Adrenal gland (tissue), 12 donors: Measurements from ENCODE around the gene ANKRD53. TPM values are rescaled to one million over a fixed set of nuclear protein-coding genes. Genes with fewer than 3 reads are reported as not detected.

Experiments used
- DNase-seq, 7 donors: peaks; one replicate each; pipeline ENCODE4 v3.0.0-alpha.2; 2019 to 2020
- H3K27ac ChIP-seq, 5 donors: fragments of 200-600 bp; sonication (generic) in 4 of 5; 1 replicate in 3 of 5; 2 replicates in 2 of 5; pipeline versions ENCODE4 v1.5.1 to v1.8.0; 2016 to 2020; ENCODE audit warnings: mild to moderate bottlenecking in 1 of 5
- H3K27me3 ChIP-seq: fragments of 200-600 bp; 2 replicates; pipeline ENCODE4 v1.8.0; 2021
- H3K36me3 ChIP-seq, 2 donors: fragments of 200-600 bp; replicated peaks in 1 of 2; 1 replicate in 1 of 2; 2 replicates in 1 of 2; pipeline versions ENCODE4 v1.5.1 to v1.8.0; 2018 to 2022
- H3K4me1 ChIP-seq, 2 donors: fragments of 200-600 bp; replicated peaks in 1 of 2; 1 replicate in 1 of 2; 2 replicates in 1 of 2; pipeline versions ENCODE4 v1.5.1 to v1.8.0; 2018 to 2021
- H3K4me3 ChIP-seq, 4 donors: fragments of 200-600 bp; sonication (generic) in 3 of 4; one replicate each; pipeline ENCODE4 v1.5.1; 2016 to 2018
- H3K9me3 ChIP-seq, 3 donors: fragments of 200-600 bp; sonication (generic) in 1 of 3; replicated peaks in 1 of 3; 1 replicate in 2 of 3; 2 replicates in 1 of 3; pipeline versions ENCODE4 v1.5.1 to v1.8.0; 2016 to 2021
- POLR2A ChIP-seq, 2 donors: fragments of 450-650 bp; IDR thresholded peaks; one replicate each; pipeline ENCODE4 v1.6.1; 2017; ENCODE audit warnings: antibody characterized with exemption in 2 of 2, mild to moderate bottlenecking in 2 of 2, moderate library complexity in 1 of 2
- WGBS, 4 donors: extraction: QIAGEN DNeasy Blood & Tissue Kit in 2 of 4; methylation state at CpG; one replicate each; pipeline versions ENCODE4 v1.1.5 to v1.1.7; 2013 to 2017; 5-methylcytosine and 5-hydroxymethylcytosine counted together
- intact Hi-C, 2 donors: fragments of 100-400 bp; cut with DNase I; formaldehyde crosslinking; loops; one replicate each; pipeline versions ENCODE4 v1.14.1 to v1.15.0; 2022 to 2023
- polyA plus RNA-seq, 3 donors: library from polyadenylated mRNA; stranded (reverse); fragments of 200-250 nt in 2 of 3; fragments of 350-450 nt in 1 of 3; fragmentation: Illumina TruSeq in 1 of 3; extraction: RNeasy Lipid Tissue Mini Kit (QIAGEN cat#74804) in 1 of 3; gene quantifications; one replicate each; pipeline ENCODE4 v1.2.3, GENCODE V29; 2013 to 2014
- total RNA-seq, 9 donors: library from RNA; depleted of rRNA in 4 of 9; stranded (reverse); fragments of >200 nt in 4 of 9; fragments of 120-200 nt in 1 of 9; fragmentation: NEBNext Ultra II Directional in 1 of 9; extraction: Animal tissue kit (Norgen Biotek cat#: 25700) in 1 of 9; gene quantifications; one replicate each; pipeline versions ENCODE4 v1.1.0 to v1.2.4, GENCODE V29; 2013 to 2023
- TF ChIP-seq, protein P1 (sequence below), 6 experiments: fragments of 450-650 bp in 4 of 6; fragments of 200-600 bp in 2 of 6; sonication (generic) in 1 of 6; IDR thresholded peaks; 1 replicate in 5 of 6; 2 replicates in 1 of 6; pipeline versions ENCODE4 v1.5.1 to v1.8.0; 2016 to 2021; ENCODE audit warnings: antibody characterized with exemption in 6 of 6, mild to moderate bottlenecking in 2 of 6, moderate library complexity in 1 of 6
- donor health status: healthy with polysubstance abuse.
- donor health status: Bipolar disorder and iron deficiency.
- donor health status: DM: yes; HTN: yes; CAD: no.
- donor health status: DM: no; HTN: no; CAD: no.
- donor health status: DM: no; HTN: no; CAD: no.
- donor health status: DM: yes; HTN: yes; CAD: no.

Gene ANKRD53
- total and polyA plus RNA-seq, 12 donors = 0.61 to 5.1 (median 2.1) TPM; not detected in 1

DNA sequence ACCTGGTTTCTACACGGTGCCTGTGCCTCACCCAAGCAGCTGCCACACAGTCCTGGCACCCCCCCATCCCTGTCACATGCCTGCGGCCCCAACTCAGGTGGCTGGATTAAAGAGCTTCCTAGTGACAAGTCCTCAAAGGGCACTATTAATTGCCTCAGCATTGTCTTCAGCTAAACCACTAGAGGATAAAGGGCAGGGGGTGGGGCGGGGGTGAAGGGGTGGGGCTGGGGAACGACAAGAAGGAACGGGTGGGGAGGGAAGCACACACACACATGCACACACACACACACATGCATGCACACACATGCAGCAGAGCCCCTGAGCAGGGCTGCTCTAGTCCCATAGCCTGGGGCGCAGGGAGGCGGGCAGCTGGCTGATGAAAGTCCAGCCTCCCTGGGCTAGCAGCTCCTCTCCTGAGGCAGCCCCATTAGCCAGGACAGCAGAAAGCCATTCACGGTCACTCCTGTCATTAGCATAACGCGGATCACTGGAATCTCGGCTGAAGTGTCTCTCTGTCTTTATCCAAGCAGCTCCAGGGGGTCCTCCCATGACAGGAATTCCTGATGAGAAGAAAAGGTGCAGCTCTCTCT lies 23.6 kb downstream of the ANKRD53 start:
- Histone ChIP-seq H3K36me3 (no peaks in the 10 kb centered on the region), H3K4me1 (no peaks in the 10 kb centered on the region), H3K9me3 (no peaks in the 10 kb centered on the region), H3K4me3 (no peak overlapping the region), H3K27me3 (no peaks in the 10 kb centered on the region), H3K27ac (no peak overlapping the region)
- DNase-seq = no peak
- intact Hi-C loops = no loop called here
- 32 to 46% (median 43%) methylated on average over 8 to 11 of the region's 11 CpGs for WGBS, 4 donors
- TF ChIP-seq POLR2A (IDR thresholded peaks at IDR 0.05) = no peak
- TF ChIP-seq, protein P1, sequence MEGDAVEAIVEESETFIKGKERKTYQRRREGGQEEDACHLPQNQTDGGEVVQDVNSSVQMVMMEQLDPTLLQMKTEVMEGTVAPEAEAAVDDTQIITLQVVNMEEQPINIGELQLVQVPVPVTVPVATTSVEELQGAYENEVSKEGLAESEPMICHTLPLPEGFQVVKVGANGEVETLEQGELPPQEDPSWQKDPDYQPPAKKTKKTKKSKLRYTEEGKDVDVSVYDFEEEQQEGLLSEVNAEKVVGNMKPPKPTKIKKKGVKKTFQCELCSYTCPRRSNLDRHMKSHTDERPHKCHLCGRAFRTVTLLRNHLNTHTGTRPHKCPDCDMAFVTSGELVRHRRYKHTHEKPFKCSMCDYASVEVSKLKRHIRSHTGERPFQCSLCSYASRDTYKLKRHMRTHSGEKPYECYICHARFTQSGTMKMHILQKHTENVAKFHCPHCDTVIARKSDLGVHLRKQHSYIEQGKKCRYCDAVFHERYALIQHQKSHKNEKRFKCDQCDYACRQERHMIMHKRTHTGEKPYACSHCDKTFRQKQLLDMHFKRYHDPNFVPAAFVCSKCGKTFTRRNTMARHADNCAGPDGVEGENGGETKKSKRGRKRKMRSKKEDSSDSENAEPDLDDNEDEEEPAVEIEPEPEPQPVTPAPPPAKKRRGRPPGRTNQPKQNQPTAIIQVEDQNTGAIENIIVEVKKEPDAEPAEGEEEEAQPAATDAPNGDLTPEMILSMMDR (IDR thresholded peaks at IDR 0.05) = no peak

- Histone ChIP-seq H3K9me3 (no peaks in the 10 kb centered on the region), H3K27me3 (no peaks in the 10 kb centered on the region), H3K36me3 (no peaks in the 10 kb centered on the region), H3K27ac (no peak overlapping the region), H3K4me3 (no peak overlapping the region), H3K4me1 (no peaks in the 10 kb centered on the region)
- 72 to 83% (median 76%) methylated on average over 6 of the region's 6 CpGs for WGBS, 4 donors
- TF ChIP-seq, protein P1 (IDR thresholded peaks at IDR 0.05) = no peak
- TF ChIP-seq POLR2A (IDR thresholded peaks at IDR 0.05) = no peak
- no peak for DNase-seq
- intact Hi-C loops = no loop called here
Observed at GRCh38 chr2:71003396-71003795, 25.0 kb downstream of the ANKRD53 start.

DNA sequence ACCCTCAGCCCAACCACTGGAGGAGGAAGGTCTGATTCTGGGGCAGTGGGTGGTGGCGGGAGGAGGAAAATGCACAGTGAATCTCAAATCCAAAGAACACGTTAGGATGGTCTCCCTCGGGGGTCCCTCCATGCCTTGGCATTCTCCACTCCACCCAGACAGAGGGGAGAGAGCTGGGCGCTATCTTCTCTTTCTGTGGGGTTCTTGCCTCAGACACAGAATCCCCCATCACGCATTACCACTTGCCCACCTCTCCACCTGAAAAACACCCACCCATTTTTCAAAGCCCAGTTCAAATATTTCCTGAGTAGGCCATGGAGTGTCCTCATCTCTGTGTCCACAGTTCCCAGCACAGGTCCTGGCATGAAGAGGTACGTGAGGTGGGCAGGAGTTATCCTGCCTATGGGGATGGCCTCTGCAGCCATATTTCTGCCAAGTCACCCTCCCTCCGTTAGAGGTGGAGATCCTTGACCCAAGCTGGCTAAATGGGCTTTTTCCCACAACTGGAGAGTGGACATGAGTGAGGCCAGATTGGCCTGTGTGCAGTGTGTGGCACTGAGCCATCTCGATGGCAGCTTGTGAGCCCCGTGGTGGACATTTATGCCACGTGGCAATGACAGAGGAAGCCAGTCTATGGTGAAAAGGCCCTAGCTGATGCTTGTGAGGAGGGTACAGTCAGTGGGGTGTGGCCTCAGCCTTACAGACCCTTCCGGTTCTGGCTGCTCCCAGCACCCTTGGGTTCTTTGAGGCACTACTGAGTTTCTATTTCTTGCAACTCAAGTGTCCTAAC lies 25.7 kb downstream of the ANKRD53 start:
- TF ChIP-seq, protein P1 (IDR thresholded peaks at IDR 0.05) = no peak
- TF ChIP-seq POLR2A (IDR thresholded peaks at IDR 0.05) = no peak
- intact Hi-C loops = no loop called here
- WGBS, 4 donors = 66 to 86% (median 71%) methylated on average over 9 to 11 of the region's 11 CpGs

GRCh38 chr2:71004857-71005256 lies 26.4 kb downstream of the ANKRD53 start:
- no peak for DNase-seq
- H3K36me3 ChIP-seq = no peaks in the 10 kb centered on the region
- WGBS, 4 donors = 75 to 88% (median 81%) methylated on average over 5 to 6 of the region's 6 CpGs
- intact Hi-C loops = no loop called here
- H3K27ac ChIP-seq = no peak overlapping the region
- no peaks in the 10 kb centered on the region for H3K4me1 ChIP-seq
- TF ChIP-seq, protein P1 (IDR thresholded peaks at IDR 0.05) = no peak
- TF ChIP-seq POLR2A (IDR thresholded peaks at IDR 0.05) = no peak
- no peaks in the 10 kb centered on the region for H3K27me3 ChIP-seq
- no peaks in the 10 kb centered on the region for H3K9me3 ChIP-seq
- no peak overlapping the region for H3K4me3 ChIP-seq

More for the DNA sequence above, 25.7 kb downstream of the ANKRD53 start:
- Histone ChIP-seq H3K9me3 (no peaks in the 10 kb centered on the region), H3K27me3 (no peaks in the 10 kb centered on the region), H3K4me1 (no peaks in the 10 kb centered on the region), H3K36me3 (no peaks in the 10 kb centered on the region), H3K27ac (no peak overlapping the region), H3K4me3 (no peak overlapping the region)
- DNase-seq = no peak
